GM23338 (cell line): ENCODE measurements around the gene ZNF10. TPM values are rescaled to one million over a fixed set of nuclear protein-coding genes. Genes with fewer than 3 reads are reported as not detected.

Experiments
- ATAC-seq: fragments of 200-7000 bp; cut with Tn5 transposase; 3 replicates; pipeline ENCODE4 v1.9.1; 2020
- DNase-seq: peaks from one replicate; pipeline ENCODE4 v3.0.0-alpha.2; 2015; ENCODE audit warnings: low spot score
- H2AFZ ChIP-seq: fragments of 200-600 bp; sonication (generic); 2 replicates; pipeline ENCODE4 v1.8.0; 2016; ENCODE audit warnings: antibody characterized with exemption, mild to moderate bottlenecking, moderate library complexity
- H3F3A ChIP-seq: fragments of 200-600 bp; sonication (generic); replicated peaks from 2 replicates; pipeline ENCODE4 v1.8.0; 2017; ENCODE audit warnings: antibody characterized with exemption, mixed run types, low read depth
- H3K27ac ChIP-seq: fragments of 200-600 bp; sonication (generic); 2 replicates; pipeline ENCODE4 v1.6.1; 2016; ENCODE audit warnings: low read depth
- H3K27me3 ChIP-seq: fragments of 200-600 bp; sonication (generic); 2 replicates; pipeline ENCODE4 v1.8.0; 2016; ENCODE audit warnings: mild to moderate bottlenecking, mixed run types, moderate library complexity; ENCODE audit not compliant: insufficient read depth
- H3K36me3 ChIP-seq: fragments of 200-600 bp; sonication (generic); 2 replicates; pipeline ENCODE4 v1.8.0; 2016; ENCODE audit warnings: mild to moderate bottlenecking; ENCODE audit not compliant: insufficient read depth
- H3K4me1 ChIP-seq: fragments of 200-600 bp; sonication (generic); 2 replicates; pipeline ENCODE4 v1.8.0; 2016; ENCODE audit warnings: mild to moderate bottlenecking, moderate library complexity; ENCODE audit not compliant: insufficient read depth
- H3K4me2 ChIP-seq: fragments of 200-600 bp; sonication (generic); 2 replicates; pipeline ENCODE4 v1.7.1; 2017; ENCODE audit warnings: mixed run types
- H3K4me3 ChIP-seq: fragments of 200-600 bp; sonication (generic); 2 replicates; pipeline ENCODE4 v1.6.1; 2016; ENCODE audit warnings: mixed run types
- H3K79me2 ChIP-seq: fragments of 200-600 bp; sonication (generic); replicated peaks from 2 replicates; pipeline ENCODE4 v1.8.0; 2017; ENCODE audit warnings: mild to moderate bottlenecking; ENCODE audit not compliant: insufficient read depth
- H3K9me2 ChIP-seq: fragments of 200-600 bp; sonication (generic); 2 replicates; pipeline ENCODE4 v1.8.0; 2017; ENCODE audit not compliant: insufficient read depth
- H4K20me1 ChIP-seq: fragments of 200-600 bp; sonication (generic); replicated peaks from 2 replicates; pipeline ENCODE4 v1.8.0; 2017; ENCODE audit warnings: mild to moderate bottlenecking; ENCODE audit not compliant: insufficient read depth
- H3K27ac Mint-ChIP-seq: 2 replicates; pipeline ENCODE4 v1.8.0; 2020; ENCODE audit warnings: inconsistent platforms, mild to moderate bottlenecking, moderate library complexity, mixed read lengths
- H3K27me3 Mint-ChIP-seq: 3 replicates; pipeline ENCODE4 v1.8.0; 2022; ENCODE audit warnings: low read depth, mild to moderate bottlenecking, moderate library complexity, mixed read lengths, inconsistent platforms; ENCODE audit not compliant: insufficient read depth, poor library complexity
- H3K36me3 Mint-ChIP-seq: 3 replicates; pipeline ENCODE4 v1.8.0; 2021; ENCODE audit warnings: low read depth, mild to moderate bottlenecking, inconsistent platforms, moderate library complexity, mixed read lengths
- H3K4me1 Mint-ChIP-seq: 3 replicates; pipeline ENCODE4 v1.8.0; 2020; ENCODE audit warnings: mild to moderate bottlenecking, inconsistent platforms, mixed read lengths
- H3K4me3 Mint-ChIP-seq: 3 replicates; pipeline ENCODE4 v1.8.0; 2021; ENCODE audit warnings: moderate library complexity, mild to moderate bottlenecking, inconsistent platforms, mixed read lengths
- H3K9me3 Mint-ChIP-seq: 3 replicates; pipeline ENCODE4 v1.8.0; 2020; ENCODE audit warnings: moderate library complexity, mild to moderate bottlenecking, inconsistent platforms, mixed read lengths
- ZNF331 ChIP-seq: fragments of 250-450 bp; sonication (Bioruptor Pico); IDR thresholded peaks from 2 replicates; pipeline ENCODE4 v1.5.0; 2020; ENCODE audit warnings: low read depth, mild to moderate bottlenecking, moderate library complexity
- polyA plus RNA-seq: library from polyadenylated mRNA; unstranded; fragments of >200 nt; fragmentation: Nextera tagmentation; extraction: Ambion mirVana; gene quantifications from 2 replicates; pipeline ENCODE4 v1.2.1, GENCODE V29; 2016
- total RNA-seq: library from RNA; depleted of rRNA; stranded (reverse); fragments of >200 nt; shearing (Covaris generic); gene quantifications from 2 replicates; pipeline ENCODE4 v1.2.3, GENCODE V29; 2014
- TF ChIP-seq, protein P1 (sequence below): fragments of 250-450 bp; sonication (Bioruptor Pico); IDR thresholded peaks from 2 replicates; pipeline ENCODE4 v1.5.0; 2020; ENCODE audit warnings: mild to moderate bottlenecking, moderate library complexity
- TF ChIP-seq, protein P2 (sequence below): IDR thresholded peaks from 2 replicates; pipeline ENCODE4 v1.6.1; 2016; ENCODE audit warnings: antibody characterized with exemption

ZNF10 gene
- total and polyA plus RNA-seq, 2 experiments from 2014 or later = 8.2 to 18.5 TPM

DNA sequence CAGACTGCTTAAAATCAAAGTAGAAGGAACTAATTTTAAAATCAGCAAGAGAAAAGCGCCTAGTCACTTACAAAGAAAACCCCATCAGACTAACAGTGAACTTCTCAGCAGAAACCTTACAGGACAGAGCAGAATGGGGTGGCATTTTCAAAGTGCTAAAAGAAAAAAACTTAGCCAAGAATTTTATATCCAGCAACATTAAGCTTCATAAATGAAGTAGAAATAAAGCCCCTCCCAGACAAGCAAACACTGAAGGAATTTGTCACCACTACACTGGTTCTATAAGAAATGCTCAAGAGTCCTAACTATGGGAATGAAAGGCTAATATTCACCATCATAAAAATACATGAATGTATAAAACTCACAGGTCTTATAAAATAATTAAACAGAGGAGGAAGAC, 44.5 kb downstream of the ZNF10 start (continued):
- TF ChIP-seq, protein P1, sequence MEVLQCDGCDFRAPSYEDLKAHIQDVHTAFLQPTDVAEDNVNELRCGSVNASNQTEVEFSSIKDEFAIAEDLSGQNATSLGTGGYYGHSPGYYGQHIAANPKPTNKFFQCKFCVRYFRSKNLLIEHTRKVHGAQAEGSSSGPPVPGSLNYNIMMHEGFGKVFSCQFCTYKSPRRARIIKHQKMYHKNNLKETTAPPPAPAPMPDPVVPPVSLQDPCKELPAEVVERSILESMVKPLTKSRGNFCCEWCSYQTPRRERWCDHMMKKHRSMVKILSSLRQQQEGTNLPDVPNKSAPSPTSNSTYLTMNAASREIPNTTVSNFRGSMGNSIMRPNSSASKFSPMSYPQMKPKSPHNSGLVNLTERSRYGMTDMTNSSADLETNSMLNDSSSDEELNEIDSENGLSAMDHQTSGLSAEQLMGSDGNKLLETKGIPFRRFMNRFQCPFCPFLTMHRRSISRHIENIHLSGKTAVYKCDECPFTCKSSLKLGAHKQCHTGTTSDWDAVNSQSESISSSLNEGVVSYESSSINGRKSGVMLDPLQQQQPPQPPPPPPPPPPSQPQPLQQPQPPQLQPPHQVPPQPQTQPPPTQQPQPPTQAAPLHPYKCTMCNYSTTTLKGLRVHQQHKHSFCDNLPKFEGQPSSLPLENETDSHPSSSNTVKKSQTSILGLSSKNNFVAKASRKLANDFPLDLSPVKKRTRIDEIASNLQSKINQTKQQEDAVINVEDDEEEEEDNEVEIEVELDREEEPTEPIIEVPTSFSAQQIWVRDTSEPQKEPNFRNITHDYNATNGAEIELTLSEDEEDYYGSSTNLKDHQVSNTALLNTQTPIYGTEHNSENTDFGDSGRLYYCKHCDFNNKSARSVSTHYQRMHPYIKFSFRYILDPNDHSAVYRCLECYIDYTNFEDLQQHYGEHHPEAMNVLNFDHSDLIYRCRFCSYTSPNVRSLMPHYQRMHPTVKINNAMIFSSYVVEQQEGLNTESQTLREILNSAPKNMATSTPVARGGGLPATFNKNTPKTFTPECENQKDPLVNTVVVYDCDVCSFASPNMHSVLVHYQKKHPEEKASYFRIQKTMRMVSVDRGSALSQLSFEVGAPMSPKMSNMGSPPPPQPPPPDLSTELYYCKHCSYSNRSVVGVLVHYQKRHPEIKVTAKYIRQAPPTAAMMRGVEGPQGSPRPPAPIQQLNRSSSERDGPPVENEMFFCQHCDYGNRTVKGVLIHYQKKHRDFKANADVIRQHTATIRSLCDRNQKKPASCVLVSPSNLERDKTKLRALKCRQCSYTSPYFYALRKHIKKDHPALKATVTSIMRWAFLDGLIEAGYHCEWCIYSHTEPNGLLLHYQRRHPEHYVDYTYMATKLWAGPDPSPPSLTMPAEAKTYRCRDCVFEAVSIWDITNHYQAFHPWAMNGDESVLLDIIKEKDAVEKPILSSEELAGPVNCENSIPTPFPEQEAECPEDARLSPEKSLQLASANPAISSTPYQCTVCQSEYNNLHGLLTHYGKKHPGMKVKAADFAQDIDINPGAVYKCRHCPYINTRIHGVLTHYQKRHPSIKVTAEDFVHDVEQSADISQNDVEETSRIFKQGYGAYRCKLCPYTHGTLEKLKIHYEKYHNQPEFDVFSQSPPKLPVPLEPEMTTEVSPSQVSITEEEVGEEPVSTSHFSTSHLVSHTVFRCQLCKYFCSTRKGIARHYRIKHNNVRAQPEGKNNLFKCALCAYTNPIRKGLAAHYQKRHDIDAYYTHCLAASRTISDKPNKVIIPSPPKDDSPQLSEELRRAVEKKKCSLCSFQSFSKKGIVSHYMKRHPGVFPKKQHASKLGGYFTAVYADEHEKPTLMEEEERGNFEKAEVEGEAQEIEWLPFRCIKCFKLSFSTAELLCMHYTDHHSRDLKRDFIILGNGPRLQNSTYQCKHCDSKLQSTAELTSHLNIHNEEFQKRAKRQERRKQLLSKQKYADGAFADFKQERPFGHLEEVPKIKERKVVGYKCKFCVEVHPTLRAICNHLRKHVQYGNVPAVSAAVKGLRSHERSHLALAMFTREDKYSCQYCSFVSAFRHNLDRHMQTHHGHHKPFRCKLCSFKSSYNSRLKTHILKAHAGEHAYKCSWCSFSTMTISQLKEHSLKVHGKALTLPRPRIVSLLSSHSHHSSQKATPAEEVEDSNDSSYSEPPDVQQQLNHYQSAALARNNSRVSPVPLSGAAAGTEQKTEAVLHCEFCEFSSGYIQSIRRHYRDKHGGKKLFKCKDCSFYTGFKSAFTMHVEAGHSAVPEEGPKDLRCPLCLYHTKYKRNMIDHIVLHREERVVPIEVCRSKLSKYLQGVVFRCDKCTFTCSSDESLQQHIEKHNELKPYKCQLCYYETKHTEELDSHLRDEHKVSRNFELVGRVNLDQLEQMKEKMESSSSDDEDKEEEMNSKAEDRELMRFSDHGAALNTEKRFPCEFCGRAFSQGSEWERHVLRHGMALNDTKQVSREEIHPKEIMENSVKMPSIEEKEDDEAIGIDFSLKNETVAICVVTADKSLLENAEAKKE = no peak

DNA sequence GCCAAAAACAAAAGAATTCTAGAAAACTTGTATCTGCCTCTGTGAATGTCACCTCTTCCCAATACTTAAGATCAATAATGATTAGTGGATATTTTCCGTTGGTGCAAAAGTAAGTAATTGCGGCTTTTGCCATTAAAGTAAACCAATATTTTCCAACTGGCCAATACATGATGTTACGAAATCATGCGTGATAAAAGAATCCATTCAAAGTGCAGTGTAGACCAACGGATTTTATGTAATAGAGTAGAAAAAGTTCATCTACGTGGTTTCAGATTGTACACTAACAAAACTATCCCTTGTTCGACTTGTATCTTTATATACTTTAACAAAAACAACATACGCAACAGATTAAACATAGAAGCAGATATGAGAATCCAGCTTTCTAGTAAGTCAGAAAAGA, 50.2 kb downstream of the ZNF10 start:
- DNase-seq (no peak), ATAC-seq (no peak)
- H3K4me1 ChIP-seq = no peaks in the 10 kb centered on the region
- H3K27ac ChIP-seq = no peak overlapping the region
- no peaks in the 10 kb centered on the region for H4K20me1 ChIP-seq
- peaks cover 5% of the 10 kb centered on the region; the same call in 1 of the 3 replicates for H3K4me1 Mint-ChIP-seq
- no peak overlapping the region for H3K27ac Mint-ChIP-seq
- H3K36me3 Mint-ChIP-seq = peaks cover 70% of the 10 kb centered on the region
- H3K4me3 ChIP-seq = no peak overlapping the region
- no peak overlapping the region; the same call in 2 of the 3 replicates for H3K4me3 Mint-ChIP-seq
- TF ChIP-seq ZNF331 = no peak
- H3K4me2 ChIP-seq = no peak overlapping the region
- H3K9me2 ChIP-seq = peaks cover 15% of the 10 kb centered on the region; the same call in 1 of the 2 replicates
- H3K27me3 ChIP-seq = no peaks in the 10 kb centered on the region
- peaks cover 16% of the 10 kb centered on the region; the same call in 1 of the 2 replicates for H3K36me3 ChIP-seq
- H3K79me2 ChIP-seq = peaks cover 21% of the 10 kb centered on the region
- H2AFZ ChIP-seq = 0 out of 2 replicates have a peak overlapping the region, but pooled peaks have one; percentile 12
- peaks cover 18% of the 10 kb centered on the region for H3K27me3 Mint-ChIP-seq
- no peaks in the 10 kb centered on the region for H3F3A ChIP-seq
- peaks cover 100% of the 10 kb centered on the region for H3K9me3 Mint-ChIP-seq

DNA sequence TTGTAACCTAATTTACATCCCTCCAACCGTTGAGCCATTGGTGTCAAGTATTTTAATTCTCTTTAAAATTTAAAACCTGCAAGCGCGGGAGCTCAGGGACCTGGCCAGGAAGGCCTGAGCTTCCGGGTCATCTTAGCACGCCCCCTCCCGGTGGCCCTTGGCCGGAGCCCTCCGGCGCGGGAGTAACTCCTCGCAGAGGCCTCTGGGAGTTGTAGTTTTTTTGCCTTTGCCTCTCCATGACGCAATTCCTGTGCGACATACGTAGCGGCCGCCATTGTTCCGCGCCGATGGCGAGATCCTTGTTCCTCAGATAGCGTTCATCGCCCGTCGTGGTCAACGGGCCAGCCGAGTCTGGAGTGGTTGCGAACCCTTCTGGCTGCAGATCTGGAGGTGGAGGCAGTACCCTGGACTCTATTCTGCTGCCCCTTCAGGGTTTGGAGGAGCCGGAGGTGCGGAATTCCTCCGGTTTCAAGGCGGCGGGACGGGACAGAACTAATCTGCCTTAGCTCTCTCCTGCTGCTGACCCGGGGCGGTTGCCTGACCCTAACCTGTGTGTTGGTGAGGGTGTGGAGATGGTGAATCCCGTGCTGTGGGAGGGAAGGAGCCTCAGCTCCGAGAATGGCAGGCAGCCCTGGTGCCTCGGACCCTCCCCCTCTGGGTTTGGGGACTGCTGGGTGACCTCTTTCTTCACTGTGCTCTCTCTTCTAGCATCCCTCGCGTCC, 51.0 kb downstream of the ZNF10 start, which contains the start of gene ZNF268:
TSS of gene ZNF268 (plus strand) at position 258 of the 722 bp plus-strand sequence. CDS start 503 bp downstream, outside the sequence.
- H3K9me3 Mint-ChIP-seq = peaks cover 100% of the 10 kb centered on the region
- ATAC-seq = peak; percentile 99
- TF ChIP-seq, protein P2, sequence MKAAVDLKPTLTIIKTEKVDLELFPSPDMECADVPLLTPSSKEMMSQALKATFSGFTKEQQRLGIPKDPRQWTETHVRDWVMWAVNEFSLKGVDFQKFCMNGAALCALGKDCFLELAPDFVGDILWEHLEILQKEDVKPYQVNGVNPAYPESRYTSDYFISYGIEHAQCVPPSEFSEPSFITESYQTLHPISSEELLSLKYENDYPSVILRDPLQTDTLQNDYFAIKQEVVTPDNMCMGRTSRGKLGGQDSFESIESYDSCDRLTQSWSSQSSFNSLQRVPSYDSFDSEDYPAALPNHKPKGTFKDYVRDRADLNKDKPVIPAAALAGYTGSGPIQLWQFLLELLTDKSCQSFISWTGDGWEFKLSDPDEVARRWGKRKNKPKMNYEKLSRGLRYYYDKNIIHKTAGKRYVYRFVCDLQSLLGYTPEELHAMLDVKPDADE = peak; percentile 98

More for the DNA sequence above, 51.0 kb downstream of the ZNF10 start, which contains the start of gene ZNF268:
- H3K9me2 ChIP-seq = peaks cover 15% of the 10 kb centered on the region; the same call in 1 of the 2 replicates
- H2AFZ ChIP-seq = peak within 1 kb of the TSS; percentile 96
- Mint-ChIP-seq H3K4me1 (peaks cover 5% of the 10 kb centered on the region; the same call in 1 of the 3 replicates), H3K27ac (peak within 1 kb of the TSS; percentile 96), H3K36me3 (peaks cover 77% of the 10 kb centered on the region), H3K27me3 (peaks cover 18% of the 10 kb centered on the region), H3K4me3 (peak within 1 kb of the TSS; percentile 98)
- H3K4me2 ChIP-seq = peak within 1 kb of the TSS; percentile 89
- DNase-seq = peak; percentile 98
- H3K27me3 ChIP-seq = no peaks in the 10 kb centered on the region
- no peaks in the 10 kb centered on the region for H4K20me1 ChIP-seq
- H3K36me3 ChIP-seq = peaks cover 19% of the 10 kb centered on the region; the same call in 1 of the 2 replicates
- H3K27ac ChIP-seq = peak within 1 kb of the TSS; percentile 83; the same call in 1 of the 2 replicates
- H3K79me2 ChIP-seq = peaks cover 21% of the 10 kb centered on the region
- no peaks in the 10 kb centered on the region for H3F3A ChIP-seq
- H3K4me3 ChIP-seq = peak within 1 kb of the TSS; percentile 92
- H3K4me1 ChIP-seq = no peaks in the 10 kb centered on the region
